IPS-15b (cell line): Measurements from ENCODE around the gene FUBP3.

Source experiments
- H3K27me3 ChIP-seq: one replicate; pipeline ENCODE4 v1.6.1; 2013; ENCODE audit warnings: low read length; ENCODE audit not compliant: control insufficient read depth, insufficient read depth
- H3K36me3 ChIP-seq: one replicate; pipeline ENCODE4 v1.6.1; 2013; ENCODE audit warnings: low read length; ENCODE audit not compliant: control insufficient read depth, insufficient read depth
- H3K4me1 ChIP-seq: one replicate; pipeline ENCODE4 v1.6.1; 2013; ENCODE audit warnings: mild to moderate bottlenecking, low read length; ENCODE audit not compliant: control insufficient read depth, insufficient read depth
- H3K4me3 ChIP-seq: one replicate; pipeline ENCODE4 v1.5.1; 2013; ENCODE audit warnings: low read depth, low read length
- H3K9ac ChIP-seq: one replicate; pipeline ENCODE4 v1.6.1; 2013; ENCODE audit warnings: low read depth, mild to moderate bottlenecking, low read length
- H3K9me3 ChIP-seq: one replicate; pipeline ENCODE4 v1.6.1; 2013; ENCODE audit warnings: mild to moderate bottlenecking, low read length; ENCODE audit not compliant: control insufficient read depth, insufficient read depth

FUBP3 gene

DNA sequence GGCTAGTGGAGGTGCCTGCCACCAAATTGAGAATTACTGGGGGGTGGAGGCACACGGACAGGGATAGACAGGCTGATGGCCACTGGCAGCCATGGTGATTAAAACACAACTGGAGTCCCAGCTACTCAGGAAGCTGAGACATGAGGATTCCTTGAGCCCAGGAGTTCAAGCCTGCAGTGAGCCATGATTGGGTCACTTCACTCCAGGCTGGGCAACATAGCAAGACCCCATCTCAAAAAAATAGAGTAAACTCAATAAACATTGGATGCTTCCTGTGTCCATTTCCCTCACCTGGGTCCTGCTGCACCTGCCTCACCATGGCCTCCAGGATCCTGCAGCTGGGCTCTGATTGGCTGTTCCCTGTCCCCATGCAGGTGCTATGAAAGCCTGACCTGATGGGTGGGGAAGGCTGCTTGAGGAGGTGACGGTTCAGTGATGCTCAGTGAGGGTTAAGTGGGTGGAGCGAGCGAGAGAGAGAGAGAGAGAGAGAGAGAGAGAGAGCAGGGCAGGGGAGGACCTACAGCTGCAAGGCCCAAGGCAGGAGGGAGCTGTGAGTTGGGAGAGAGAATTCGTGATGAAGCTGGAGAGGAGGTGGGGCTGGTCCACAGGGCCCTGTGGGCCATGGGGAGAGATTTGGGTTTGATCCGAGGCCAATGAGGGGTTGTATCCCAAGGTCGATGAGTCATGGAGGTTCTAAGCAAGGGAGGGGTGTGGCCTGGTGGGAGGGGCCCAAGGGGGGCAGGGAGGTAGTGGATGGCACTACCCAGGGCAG lies 36.7 kb upstream of the FUBP3 start:
- H3K9ac ChIP-seq: no peak overlapping the region
- H3K27me3 ChIP-seq: peaks cover 5% of the 10 kb centered on the region

DNA sequence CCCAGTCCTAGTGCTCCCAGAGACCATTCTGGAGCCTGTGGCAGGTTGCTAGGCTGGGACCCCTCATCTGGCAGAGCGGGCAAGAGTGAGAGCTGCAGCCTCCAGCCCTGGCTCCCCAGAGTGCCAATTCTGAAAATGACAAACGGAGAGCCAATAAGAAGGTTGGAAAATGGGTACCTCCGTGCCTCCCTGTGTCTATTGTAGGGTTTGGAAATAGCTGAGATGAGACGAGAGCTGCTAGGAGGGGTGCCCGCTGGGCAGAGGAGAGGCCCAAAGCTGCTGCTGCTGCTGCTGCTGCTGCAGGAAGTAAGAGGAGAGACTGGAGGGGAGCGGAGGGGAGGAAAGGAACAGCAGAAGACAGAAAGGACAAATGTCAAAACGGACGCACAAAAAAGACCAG lies 36.0 kb upstream of the FUBP3 start:
- Histone ChIP-seq H3K9me3 (no peaks in the 10 kb centered on the region), H3K4me3 (no peak overlapping the region), H3K27me3 (peaks cover 3% of the 10 kb centered on the region), H3K4me1 (peaks cover 4% of the 10 kb centered on the region), H3K36me3 (no peaks in the 10 kb centered on the region), H3K9ac (no peak overlapping the region)

More for the DNA sequence above, 36.7 kb upstream of the FUBP3 start:
- Histone ChIP-seq H3K4me1 (peaks cover 4% of the 10 kb centered on the region), H3K36me3 (no peaks in the 10 kb centered on the region), H3K4me3 (no peak overlapping the region), H3K9me3 (no peaks in the 10 kb centered on the region)

DNA sequence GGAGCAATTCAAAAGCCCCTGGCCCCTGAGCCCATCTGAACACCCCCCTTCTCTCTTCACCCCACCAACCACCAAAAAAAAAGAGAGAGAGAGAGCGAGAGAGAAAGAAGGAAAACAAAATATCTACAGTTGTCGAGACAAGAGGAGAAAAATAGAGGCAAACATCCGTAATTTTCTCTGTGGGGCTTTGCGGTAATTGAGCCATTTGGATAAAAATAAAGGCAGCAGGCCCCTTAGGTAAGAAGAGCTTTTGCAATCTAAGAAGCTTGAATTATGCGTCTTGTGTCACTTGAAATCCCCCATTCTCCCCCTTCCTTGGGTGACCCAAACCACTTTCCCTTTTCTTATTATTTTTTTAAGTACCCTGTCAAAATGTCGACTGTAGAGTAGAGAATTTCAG lies 35.5 kb upstream of the FUBP3 start:
- Histone ChIP-seq H3K27me3 (peaks cover 3% of the 10 kb centered on the region), H3K4me1 (peaks cover 4% of the 10 kb centered on the region), H3K4me3 (no peak overlapping the region), H3K36me3 (no peaks in the 10 kb centered on the region), H3K9ac (no peak overlapping the region), H3K9me3 (no peaks in the 10 kb centered on the region)

DNA sequence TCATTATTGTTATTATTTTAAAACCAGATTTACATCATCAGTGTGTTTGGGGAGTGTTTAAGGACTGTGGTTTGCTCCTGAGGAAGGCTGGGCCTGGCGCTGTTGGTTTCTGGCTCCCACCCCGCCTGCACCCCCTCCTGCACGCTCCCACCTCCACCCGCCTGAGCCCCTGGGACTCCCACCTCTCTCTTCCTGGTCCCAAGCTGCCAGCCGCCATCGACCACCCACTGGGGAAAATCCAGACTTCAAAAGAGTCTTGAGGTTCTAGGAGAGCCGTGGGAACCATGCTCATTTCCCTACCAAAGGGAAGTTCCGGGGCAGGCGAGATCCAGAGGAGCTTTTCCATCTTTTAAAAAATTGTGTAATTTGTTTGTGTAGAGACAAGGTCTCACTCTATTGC lies 35.0 kb upstream of the FUBP3 start:
- H3K4me1 ChIP-seq: peaks cover 4% of the 10 kb centered on the region
- H3K9me3 ChIP-seq: no peaks in the 10 kb centered on the region
- peaks cover 3% of the 10 kb centered on the region for H3K27me3 ChIP-seq
- no peak overlapping the region for H3K9ac ChIP-seq
- no peaks in the 10 kb centered on the region for H3K36me3 ChIP-seq
- H3K4me3 ChIP-seq: no peak overlapping the region

DNA sequence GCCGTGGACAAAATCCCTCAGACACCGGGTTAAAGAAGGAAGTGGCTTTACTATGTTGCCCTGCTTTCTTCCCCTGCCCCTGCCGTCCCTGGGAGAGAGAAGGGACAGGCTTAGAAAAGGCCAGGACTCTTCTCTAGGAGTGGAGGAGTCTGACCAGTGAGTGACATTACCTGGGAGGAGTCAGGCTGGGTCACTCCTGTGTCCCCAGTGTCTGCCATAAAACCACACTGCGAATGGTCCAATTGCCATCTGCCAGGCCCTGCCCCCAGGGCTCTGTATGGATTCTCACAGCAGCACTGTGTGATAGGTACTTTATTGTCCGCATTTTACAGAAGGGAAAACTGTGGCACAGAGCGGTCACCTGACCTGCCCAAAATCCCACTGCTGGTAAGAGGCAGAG lies 31.3 kb upstream of the FUBP3 start:
- H3K27me3 ChIP-seq: no peaks in the 10 kb centered on the region
- H3K4me1 ChIP-seq: no peaks in the 10 kb centered on the region
- no peak overlapping the region for H3K4me3 ChIP-seq

DNA sequence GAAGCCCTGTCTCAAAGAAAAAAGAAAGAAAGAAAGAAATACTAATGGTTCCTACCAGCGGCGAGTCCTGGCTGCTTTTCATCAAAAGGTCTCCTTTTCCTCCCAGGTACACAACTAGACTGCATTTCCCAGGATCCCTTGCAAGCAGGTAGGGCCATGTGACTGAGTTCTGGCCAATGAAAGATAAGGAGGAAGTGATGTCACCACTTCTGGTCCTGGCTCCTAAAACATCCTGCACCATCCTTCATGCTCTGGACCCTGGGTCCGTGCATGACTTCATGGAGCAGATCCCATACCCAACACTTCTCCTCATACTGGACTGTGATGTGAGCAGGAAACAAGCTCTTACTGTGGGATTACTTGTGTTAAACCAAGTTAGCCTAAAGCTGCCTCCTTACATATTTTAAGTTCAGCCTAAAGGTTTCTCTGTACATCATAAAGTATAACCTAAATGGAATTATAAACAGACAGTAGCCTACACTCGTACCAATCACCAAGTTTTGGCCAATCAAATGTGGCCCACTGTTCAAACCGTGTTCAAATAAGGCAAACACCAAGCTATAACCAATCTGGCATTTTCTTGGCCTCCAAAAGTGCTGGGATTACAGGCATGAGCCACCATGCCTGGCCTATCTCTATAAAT lies 30.2 kb upstream of the FUBP3 start:
- no peaks in the 10 kb centered on the region for H3K9me3 ChIP-seq

More for the DNA sequence above, 31.3 kb upstream of the FUBP3 start:
- H3K9ac ChIP-seq: no peak overlapping the region
- no peaks in the 10 kb centered on the region for H3K9me3 ChIP-seq
- no peaks in the 10 kb centered on the region for H3K36me3 ChIP-seq

DNA sequence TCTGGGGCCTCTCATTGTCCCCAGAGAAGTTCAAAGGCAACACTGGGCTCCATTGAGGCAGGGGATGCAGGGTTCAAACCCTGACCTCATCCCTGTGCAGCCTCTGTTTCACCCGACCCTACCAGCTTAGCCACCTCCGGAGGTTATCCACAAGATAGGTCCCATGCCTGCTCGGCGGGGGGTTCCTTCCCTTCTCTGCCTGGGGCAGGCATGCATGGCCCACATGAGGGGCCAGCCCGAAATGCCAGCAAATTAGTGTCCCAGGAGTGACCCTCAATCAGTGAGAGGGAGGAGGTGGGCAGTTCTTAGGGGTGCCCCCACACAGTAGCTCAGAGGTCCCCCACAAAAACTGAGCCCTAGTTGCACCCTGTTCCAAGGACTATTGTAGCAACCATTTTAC lies 24.8 kb upstream of the FUBP3 start:
- H3K9me3 ChIP-seq: no peaks in the 10 kb centered on the region
- H3K36me3 ChIP-seq: no peaks in the 10 kb centered on the region
- no peaks in the 10 kb centered on the region for H3K27me3 ChIP-seq
- H3K4me3 ChIP-seq: no peak overlapping the region
- H3K9ac ChIP-seq: no peak overlapping the region
- H3K4me1 ChIP-seq: no peaks in the 10 kb centered on the region

More for the DNA sequence above, 30.2 kb upstream of the FUBP3 start:
- Histone ChIP-seq H3K9ac (no peak overlapping the region), H3K4me1 (no peaks in the 10 kb centered on the region), H3K4me3 (no peak overlapping the region), H3K36me3 (no peaks in the 10 kb centered on the region), H3K27me3 (no peaks in the 10 kb centered on the region)

DNA sequence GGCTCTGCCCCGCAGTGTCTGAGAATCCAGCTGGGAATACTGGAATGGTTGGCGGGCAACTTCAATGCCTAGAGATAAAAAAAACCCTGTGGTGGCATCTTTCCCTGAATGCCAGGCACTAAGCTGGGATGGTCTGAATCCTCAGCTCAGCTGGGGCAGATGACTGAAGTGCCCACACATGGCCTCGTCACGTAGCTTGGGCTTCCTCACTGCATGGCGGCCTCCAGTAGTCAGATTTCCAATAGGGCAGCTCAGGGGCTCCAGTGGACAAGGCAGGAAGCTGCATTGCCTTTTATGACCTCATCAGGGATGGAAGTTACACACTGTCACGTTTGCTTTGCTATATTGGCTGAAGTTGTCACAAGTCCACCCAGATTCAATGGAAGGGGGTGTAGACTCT lies 24.3 kb upstream of the FUBP3 start:
- no peaks in the 10 kb centered on the region for H3K36me3 ChIP-seq
- H3K4me3 ChIP-seq: no peak overlapping the region
- H3K9ac ChIP-seq: no peak overlapping the region
- no peaks in the 10 kb centered on the region for H3K27me3 ChIP-seq
- H3K4me1 ChIP-seq: no peaks in the 10 kb centered on the region
- H3K9me3 ChIP-seq: no peaks in the 10 kb centered on the region

DNA sequence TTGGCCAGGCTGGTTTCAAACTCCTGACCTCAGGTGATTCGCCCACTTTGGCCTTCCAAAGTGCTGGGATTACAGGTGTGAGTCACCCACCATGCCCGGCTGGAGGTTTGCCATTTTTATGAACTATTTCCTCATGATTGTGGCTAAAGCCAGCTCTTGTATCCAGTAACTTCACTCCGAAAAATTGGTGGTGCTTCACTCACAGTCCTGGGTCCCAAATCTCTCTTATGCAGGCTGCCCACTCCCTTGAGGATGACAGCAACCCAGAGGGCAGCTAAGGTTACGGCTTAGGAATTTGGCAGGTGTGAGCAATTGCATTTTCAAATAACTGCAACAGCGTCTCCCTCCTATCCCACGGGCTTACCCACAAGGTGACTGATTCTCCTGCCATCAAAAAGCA lies 23.4 kb upstream of the FUBP3 start:
- no peaks in the 10 kb centered on the region for H3K27me3 ChIP-seq
- H3K9me3 ChIP-seq: no peaks in the 10 kb centered on the region
- H3K4me1 ChIP-seq: no peaks in the 10 kb centered on the region
- no peak overlapping the region for H3K4me3 ChIP-seq
- H3K36me3 ChIP-seq: no peaks in the 10 kb centered on the region
- H3K9ac ChIP-seq: no peak overlapping the region

DNA sequence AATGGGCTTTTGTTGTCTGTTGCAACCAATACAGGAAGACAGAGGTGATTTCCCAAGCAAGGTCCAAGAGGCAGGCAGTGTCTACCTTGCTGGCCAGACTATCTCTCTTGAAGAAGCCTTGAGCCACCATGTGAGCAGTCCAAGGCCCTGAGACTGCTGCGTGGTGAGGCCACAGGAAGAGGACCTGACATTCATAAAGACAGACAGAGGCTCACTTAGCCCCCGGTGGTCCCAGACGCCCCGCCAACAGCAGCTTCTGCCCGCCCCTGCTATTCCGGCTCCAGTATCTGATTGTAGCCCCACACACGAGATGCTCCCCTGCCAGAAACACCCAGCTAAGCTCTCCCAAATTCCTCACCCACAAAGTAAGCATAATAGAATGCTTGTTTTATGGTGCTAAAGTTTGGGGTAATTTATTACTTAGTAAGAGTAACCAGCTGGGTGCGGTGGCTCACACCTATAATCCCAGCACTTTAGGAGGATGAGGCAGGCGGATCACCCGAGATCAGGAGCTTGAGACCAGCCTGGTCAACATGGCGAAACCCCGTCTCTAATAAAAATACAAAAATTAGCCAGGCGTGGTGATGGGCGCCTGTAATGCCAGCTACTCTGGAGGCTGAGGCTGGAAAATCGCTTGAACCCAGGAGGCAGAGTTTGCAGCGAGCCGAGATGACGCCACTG lies 22.8 kb upstream of the FUBP3 start:
- Histone ChIP-seq H3K9me3 (no peaks in the 10 kb centered on the region), H3K4me3 (no peak overlapping the region), H3K27me3 (no peaks in the 10 kb centered on the region), H3K36me3 (no peaks in the 10 kb centered on the region), H3K9ac (no peak overlapping the region), H3K4me1 (no peaks in the 10 kb centered on the region)

DNA sequence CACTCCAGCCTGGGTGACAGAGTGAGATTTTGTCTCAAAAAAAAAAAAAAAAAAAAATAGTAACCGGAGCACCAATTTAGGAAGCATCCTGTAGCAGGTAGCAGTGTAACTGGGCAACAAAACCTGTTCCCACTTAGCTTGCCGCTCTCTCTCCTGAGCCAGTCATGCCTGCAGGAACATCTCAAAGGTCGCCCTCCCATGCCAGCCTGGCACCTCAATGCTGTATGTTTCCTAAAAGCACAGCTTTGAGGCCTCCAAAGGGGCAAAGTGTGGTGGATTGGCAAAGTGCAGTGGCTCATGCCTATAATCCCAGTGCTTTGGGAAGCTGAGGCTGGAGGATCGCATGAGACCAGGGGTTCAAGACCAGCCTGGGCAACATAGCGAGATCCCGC lies 22.3 kb upstream of the FUBP3 start:
- Histone ChIP-seq H3K36me3 (no peaks in the 10 kb centered on the region), H3K4me3 (no peak overlapping the region), H3K9ac (no peak overlapping the region), H3K9me3 (no peaks in the 10 kb centered on the region), H3K27me3 (no peaks in the 10 kb centered on the region), H3K4me1 (no peaks in the 10 kb centered on the region)

DNA sequence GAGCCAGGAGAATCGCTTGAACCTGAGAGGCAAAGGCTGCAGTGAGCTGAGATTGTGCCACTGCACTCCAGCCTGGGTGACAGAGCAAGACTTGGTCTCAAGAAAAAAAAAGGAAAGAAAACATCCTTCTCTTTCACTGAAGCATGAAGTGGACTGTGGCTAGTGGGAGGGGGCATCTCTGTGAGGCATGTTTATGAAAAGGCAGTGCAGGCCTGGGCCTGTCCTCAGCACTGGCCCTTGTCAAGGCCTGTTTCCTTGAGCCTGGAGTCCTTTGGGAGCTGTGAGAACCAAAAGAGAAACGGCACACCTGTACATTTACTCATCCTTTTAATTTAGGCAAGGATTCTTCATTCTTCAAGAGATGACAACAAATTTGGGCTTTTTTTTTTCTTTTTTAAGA lies 18.3 kb upstream of the FUBP3 start:
- Histone ChIP-seq H3K27me3 (no peaks in the 10 kb centered on the region), H3K9me3 (no peaks in the 10 kb centered on the region), H3K36me3 (no peaks in the 10 kb centered on the region), H3K4me3 (no peak overlapping the region), H3K9ac (no peak overlapping the region), H3K4me1 (no peaks in the 10 kb centered on the region)
